Measurements from ENCODE around the gene MAP3K6. TPM values are rescaled to one million over a fixed set of nuclear protein-coding genes. Genes with fewer than 3 reads are reported as not detected.
A peak's percentile ranks its signal among the peaks of the same experiment; 100 is the strongest.

Gene MAP3K6
- total and polyA plus RNA-seq, 2 of the 4 experiments (the other 2 are of a cell fraction): 4.8 to 15.9 TPM

DNA sequence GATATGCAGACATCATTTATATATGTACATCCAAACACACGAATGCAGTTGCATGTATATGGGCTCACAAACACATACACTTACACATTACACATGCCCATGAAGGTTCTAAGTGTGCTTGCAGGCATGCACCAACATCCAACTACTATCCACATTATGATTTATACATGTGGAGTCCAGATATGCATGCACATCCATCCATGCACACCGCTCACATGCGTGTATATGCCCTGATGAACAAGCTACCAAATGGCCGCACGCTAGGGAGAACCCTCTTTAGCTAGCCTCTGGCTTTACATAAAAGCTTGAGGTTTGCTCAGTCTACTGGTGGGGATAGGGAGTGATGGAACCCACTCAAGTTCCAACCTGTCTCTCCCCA, 34.2 kb upstream of the MAP3K6 start:
- Histone ChIP-seq H3K14ac (replicated peaks; ENCODE audit: low read depth, low read length) (no peak overlapping the region), H2AK5ac (ENCODE audit: low read depth, low read length) (no peak overlapping the region), H2BK120ac (ENCODE audit: low read depth, low read length) (no peak overlapping the region), H3K9me1 (ENCODE audit: insufficient read depth, low read length) (peaks cover 14% of the 10 kb centered on the region), H3K27me3 (ENCODE audit: control insufficient read depth, insufficient read depth, low read length) (no peaks in the 10 kb centered on the region), H2BK15ac (ENCODE audit: low read depth, low read length) (no peak overlapping the region), H3K4me2 (ENCODE audit: low read depth, low read length) (no peak overlapping the region), H4K20me1 (ENCODE audit: insufficient read depth, low read length) (peaks cover 12% of the 10 kb centered on the region; the same call in 1 of the 2 replicates), H3K23ac (ENCODE audit: low read depth, low read length) (no peak overlapping the region), H2AK9ac (replicated peaks; ENCODE audit: low read depth, low read length, poor library complexity) (peak overlapping the region; percentile 19), H3K27ac (ENCODE audit: insufficient read depth, low read length) (no peak overlapping the region), H3K4me1 (ENCODE audit: control insufficient read depth, insufficient read depth, low read length) (peaks cover 19% of the 10 kb centered on the region), H2BK5ac (ENCODE audit: low read depth, low read length, poor library complexity, severe bottlenecking) (no peak overlapping the region), H3K56ac (ENCODE audit: extremely low read depth, insufficient read depth, low read length) (no peak overlapping the region), H3K79me1 (ENCODE audit: low read depth in 1 of 2, low read length in 2 of 2) (peaks cover 0 to 10% of the 10 kb centered on the region in 2 experiments; a peak in 1 of 4 replicates), H3K9ac (ENCODE audit: low read depth, low read length) (no peak overlapping the region), H3K9me3 (ENCODE audit: control insufficient read depth, insufficient read depth, low read length) (no peaks in the 10 kb centered on the region), H2BK20ac (ENCODE audit: low read depth, low read length) (no peak overlapping the region), H3K4ac (ENCODE audit: low read depth, low read length) (no peak overlapping the region), H4K5ac (ENCODE audit: low read depth, low read length) (no peak overlapping the region), H3K18ac (ENCODE audit: low read depth, low read length) (no peak overlapping the region), H2AFZ (replicated peaks; ENCODE audit: low read length, poor library complexity) (peak overlapping the region; percentile 17), H3K36me3 (ENCODE audit: control insufficient read depth, insufficient read depth, low read length) (no peaks in the 10 kb centered on the region), H4K8ac (ENCODE audit: low read depth in 2 of 2, low read length in 2 of 2) (no peak overlapping the region), H3K4me3 (ENCODE audit: insufficient read depth, low read depth, low read length) (no peak overlapping the region), H4K91ac (ENCODE audit: insufficient read depth, low read depth, low read length) (no peak overlapping the region)
- POLR2A ChIA-PET (ENCODE audit: unreplicated experiment): interaction anchor here (0.6 kb wide), 1 partner anchor 69 kb away, joined by 3 read pairs; no protein-coding TSS in a partner anchor
- DNase-seq (no peak), ATAC-seq (ENCODE audit: low read depth) (no peak)
- 100% methylated on average over 1 of the region's 5 CpGs; no CpG with 5 or more reads in 1 of the 2 experiments for whole genome bisulfite sequencing, 2 experiments (ENCODE audit: extremely low coverage in 2 of 2, insufficient read length in 1 of 2)
- no TSS peak for BruUV-seq (replicated peaks)
- CTCF ChIA-PET: interaction anchor here (1.1 to 1.3 kb wide), 2 partner anchors 11 to 156 kb away, joined by 3 read pairs; no protein-coding TSS in a partner anchor
- in situ Hi-C loops (cut with MboI; ENCODE audit: low sequenced_read_pairs): no loop called here
- dilution Hi-C loops (cut with HindIII; ENCODE audit: low sequenced_read_pairs, unreplicated experiment): no loop called here
- TF ChIP-seq POLR2A (IDR thresholded peaks at IDR 0.05; ENCODE audit: low read depth, low read length) (no peak), CTCF (conservative IDR thresholded peaks at IDR 0.05; ENCODE audit: low read depth, low read length) (no peak), RAD21 (IDR thresholded peaks at IDR 0.05; ENCODE audit: low read length) (no peak), FOS (IDR thresholded peaks at IDR 0.05; ENCODE audit: low read depth, low read length) (no peak), RFX5 (IDR thresholded peaks at IDR 0.05; ENCODE audit: low read depth, low read length) (no peak), SMC3 (IDR thresholded peaks at IDR 0.05; ENCODE audit: low read depth, low read length) (no peak), MAFK (IDR thresholded peaks at IDR 0.05; ENCODE audit: low read depth, low read length) (no peak)
- intact Hi-C loops (cut with micrococcal nuclease): no loop called here
